RCC 7860 (cell line): ENCODE results near the gene RRAD.
"Not testable (repeated sequence)": the region's sequence is repeated elsewhere in the genome, so short reads cannot be mapped to it uniquely, and the experiment has no call there.

Experiments
- DNase-seq: peaks from one replicate; pipeline ENCODE4 v3.0.0-alpha.2; 2015; ENCODE audit warnings: low spot score
- FAIRE-seq: peaks from 2 replicates; lab custom pipeline; 2012; peaks lifted over from hg19 to GRCh38; lab: Jason Lieb, UNC

RRAD gene

GRCh38 chr16:66934839-66935313 lies 9.5 kb upstream of the RRAD start:
- DNase-seq, FAIRE-seq: not testable (repeated sequence)

- FAIRE-seq: no peak
Observed at GRCh38 chr16:66934138-66934838, 9.0 kb upstream of the RRAD start, which contains the start of gene CIAO2B. Gene CIAO2B (minus strand): TSS chr16:66934402. CDS start chr16:66934364, 38 bp downstream.

DNA sequence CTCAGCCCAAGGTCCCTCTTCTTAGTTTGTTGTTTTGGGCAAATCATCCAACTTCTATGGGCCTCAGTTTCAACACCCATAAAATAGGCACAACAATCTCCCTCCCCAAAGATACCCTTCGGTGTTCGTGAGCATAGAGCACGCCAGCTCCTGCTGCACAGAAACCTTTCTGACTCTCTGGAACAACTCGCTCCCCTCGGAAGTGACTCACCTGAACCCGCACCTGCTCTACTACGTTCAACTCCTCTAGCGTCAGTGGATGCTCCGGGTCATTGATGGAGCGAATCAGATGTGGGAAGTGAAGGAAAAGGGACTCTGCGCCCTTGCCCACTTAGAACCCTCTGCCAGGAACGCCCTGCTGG lies 8.4 kb upstream of the RRAD start:
- DNase-seq: peak; percentile 16
- FAIRE-seq: no peak

More at GRCh38 chr16:66934138-66934838, 9.0 kb upstream of the RRAD start, which contains the start of gene CIAO2B:
- DNase-seq: peak; percentile 65

GRCh38 chr16:66932076-66932475 lies 6.7 kb upstream of the RRAD start:
- DNase-seq (no peak), FAIRE-seq (no peak)

- no peak for DNase-seq
- FAIRE-seq: no peak
Observed at GRCh38 chr16:66931665-66932064, 6.3 kb upstream of the RRAD start.

- FAIRE-seq: peak; percentile 81
- peak; percentile 96 for DNase-seq
Observed at GRCh38 chr16:66930189-66930588, 4.9 kb upstream of the RRAD start.

DNA sequence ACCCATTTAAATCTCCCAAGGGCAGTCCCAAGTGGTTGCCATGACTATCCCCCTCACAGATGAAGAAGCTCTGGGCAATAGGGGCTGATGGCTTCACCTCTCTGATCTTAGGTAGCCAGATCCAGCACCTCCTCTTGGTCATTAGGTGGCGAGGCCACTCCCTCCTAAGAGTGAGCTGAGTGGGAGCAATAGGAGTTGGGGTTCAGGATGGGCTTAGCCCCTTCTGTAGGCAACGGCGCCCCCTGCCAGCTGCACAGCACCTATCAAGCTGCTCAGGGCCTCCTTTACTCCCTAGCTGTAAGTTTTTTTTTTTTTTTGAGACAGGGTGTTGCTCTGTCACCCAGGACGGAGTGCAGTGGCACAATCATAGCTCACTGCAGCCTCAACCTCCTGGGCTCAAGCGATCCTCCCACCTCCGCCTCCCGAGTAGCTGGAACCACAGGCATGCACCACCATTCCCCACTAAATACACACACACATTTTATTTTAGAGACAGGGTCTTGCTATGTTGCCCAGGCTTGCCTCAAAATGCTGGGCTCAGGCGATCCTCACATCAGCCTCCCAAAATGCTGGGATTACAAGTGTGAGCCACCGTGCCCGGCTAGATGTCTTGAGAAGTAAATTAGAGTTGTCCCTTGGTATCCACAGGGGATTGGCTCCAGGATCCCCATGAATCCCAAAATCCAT lies 3.5 kb upstream of the RRAD start:
- DNase-seq: no peak
- FAIRE-seq: no peak

- DNase-seq (peak; percentile 94), FAIRE-seq (peak; percentile 91)
Observed at GRCh38 chr16:66927918-66928649, 2.7 kb upstream of the RRAD start.

GRCh38 chr16:66926961-66927436 lies 1.7 kb upstream of the RRAD start:
- FAIRE-seq: peak; percentile 98

GRCh38 chr16:66926171-66926947 lies 1.0 kb upstream of the RRAD start:
- FAIRE-seq: no peak

More at GRCh38 chr16:66926961-66927436, 1.7 kb upstream of the RRAD start:
- DNase-seq: peak; percentile 100

DNA sequence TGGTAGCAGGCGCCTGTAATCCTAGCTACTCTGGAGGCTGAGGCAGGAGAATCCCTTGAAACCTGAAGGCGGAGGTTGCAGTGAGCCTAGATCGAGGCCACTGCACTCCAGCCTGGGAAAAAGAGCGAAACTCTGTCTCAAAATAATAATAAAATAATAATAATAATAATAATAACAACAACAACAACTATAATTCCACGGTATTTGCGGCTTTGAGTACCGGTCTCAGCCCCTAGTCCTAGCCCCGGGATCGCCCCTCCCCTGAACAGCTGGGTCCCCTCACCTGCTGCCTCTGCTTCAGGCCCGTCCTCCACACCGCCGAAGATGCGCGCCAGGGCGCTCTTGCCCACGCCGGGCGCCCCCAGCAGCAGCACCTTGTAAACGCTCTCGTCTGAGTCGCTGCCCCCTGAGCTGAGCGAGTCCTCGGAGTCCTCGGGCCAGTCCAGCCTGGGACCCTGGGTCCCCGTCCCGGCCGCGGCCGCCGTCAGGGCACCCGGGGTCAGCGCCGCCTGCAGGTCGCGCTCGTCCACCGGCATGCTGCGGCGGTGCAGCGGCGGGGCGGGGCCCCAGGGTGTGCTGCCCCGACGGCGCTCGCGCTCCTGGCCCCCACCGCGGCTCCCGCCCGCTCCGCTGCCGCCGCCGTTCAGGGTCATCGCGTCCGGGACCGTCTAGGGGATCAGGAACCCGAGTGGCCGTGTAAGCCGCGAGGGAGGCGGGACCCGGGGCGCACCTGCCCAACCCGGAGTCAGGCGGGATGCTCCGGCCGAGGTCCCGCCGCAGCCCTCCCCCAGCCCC lies 611 bp downstream of the RRAD start:
- peak; percentile 36 for DNase-seq
- FAIRE-seq: no peak

More at GRCh38 chr16:66926171-66926947, 1.0 kb upstream of the RRAD start:
- DNase-seq: peak; percentile 38

DNA sequence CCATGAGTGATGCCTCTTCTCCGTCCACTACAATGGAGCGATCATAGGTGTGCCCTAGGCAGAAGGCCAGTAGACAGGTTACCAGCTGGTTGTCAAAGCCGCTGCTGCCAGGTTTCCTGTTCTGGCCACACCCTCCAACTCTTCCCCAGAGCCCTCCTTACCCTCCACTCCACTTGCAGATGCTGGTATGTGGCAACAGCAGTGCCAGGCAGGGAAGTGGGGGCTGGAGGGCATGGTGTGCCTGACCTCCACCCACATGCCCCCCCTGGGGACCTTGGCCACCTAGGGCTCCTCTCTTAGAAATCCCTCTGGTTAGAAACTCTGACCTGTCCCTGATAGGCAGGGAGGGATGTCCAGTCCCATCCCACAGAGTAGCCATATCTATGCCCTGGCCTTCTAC lies 1.5 kb downstream of the RRAD start:
- FAIRE-seq (no peak), DNase-seq (no peak)

DNA sequence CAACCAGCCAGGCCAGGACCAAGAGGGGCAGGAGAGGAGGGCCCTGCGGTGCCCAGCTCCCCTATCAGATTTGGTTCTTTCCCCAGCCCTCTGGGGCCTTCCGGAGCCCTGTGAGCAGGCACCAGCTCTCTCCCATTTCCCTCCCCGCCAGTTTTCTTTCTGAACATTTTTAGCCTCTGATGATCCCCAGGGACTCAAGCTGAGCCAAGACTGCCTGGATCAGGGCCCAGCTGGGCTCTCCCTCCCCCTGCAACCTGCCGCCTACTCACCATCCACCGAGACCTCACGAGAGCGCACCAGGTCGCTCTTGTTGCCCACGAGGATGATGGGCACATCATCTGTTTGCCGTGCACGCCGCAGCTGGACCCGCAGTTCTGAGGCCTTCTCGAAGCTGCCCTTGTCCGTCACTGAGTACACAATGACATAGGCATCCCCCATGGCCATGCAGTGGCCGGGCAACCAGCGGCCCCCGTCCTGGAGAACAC lies 2.0 kb downstream of the RRAD start:
- FAIRE-seq: no peak
- no peak for DNase-seq

GRCh38 chr16:66921729-66922450 lies 3.4 kb downstream of the RRAD start:
- DNase-seq (no peak), FAIRE-seq (no peak)

GRCh38 chr16:66920924-66921680 lies 4.2 kb downstream of the RRAD start:
- no peak for FAIRE-seq
- no peak for DNase-seq

DNA sequence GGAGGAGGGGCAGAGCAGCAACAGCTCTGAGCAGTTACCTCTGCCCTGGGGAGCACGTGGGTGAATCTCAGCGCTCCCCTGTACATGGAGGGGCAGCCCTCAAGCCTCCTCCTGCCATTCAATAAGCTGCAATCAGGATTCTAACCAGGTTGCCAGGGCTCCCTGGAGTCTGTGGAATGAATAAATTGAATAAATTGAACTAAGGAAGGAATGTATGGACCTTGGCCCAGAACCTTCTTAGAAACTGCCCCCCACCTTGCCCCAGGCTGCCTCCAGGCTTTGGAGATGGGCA lies 5.1 kb downstream of the RRAD start:
- no peak for DNase-seq
- no peak for FAIRE-seq

GRCh38 chr16:66919569-66920298 lies 5.6 kb downstream of the RRAD start:
- FAIRE-seq: no peak
- no peak for DNase-seq
